ENCODE measurements around the gene TDP2. TPM values are rescaled to one million over a fixed set of nuclear protein-coding genes. Genes with fewer than 3 reads are reported as not detected.
"Not testable (repeated sequence)": the region's sequence is repeated elsewhere in the genome, so short reads cannot be mapped to it uniquely, and the experiment has no call there.

TDP2 gene
- total RNA-seq, 1 donor from 2014 or later = 21.8 TPM

DNA sequence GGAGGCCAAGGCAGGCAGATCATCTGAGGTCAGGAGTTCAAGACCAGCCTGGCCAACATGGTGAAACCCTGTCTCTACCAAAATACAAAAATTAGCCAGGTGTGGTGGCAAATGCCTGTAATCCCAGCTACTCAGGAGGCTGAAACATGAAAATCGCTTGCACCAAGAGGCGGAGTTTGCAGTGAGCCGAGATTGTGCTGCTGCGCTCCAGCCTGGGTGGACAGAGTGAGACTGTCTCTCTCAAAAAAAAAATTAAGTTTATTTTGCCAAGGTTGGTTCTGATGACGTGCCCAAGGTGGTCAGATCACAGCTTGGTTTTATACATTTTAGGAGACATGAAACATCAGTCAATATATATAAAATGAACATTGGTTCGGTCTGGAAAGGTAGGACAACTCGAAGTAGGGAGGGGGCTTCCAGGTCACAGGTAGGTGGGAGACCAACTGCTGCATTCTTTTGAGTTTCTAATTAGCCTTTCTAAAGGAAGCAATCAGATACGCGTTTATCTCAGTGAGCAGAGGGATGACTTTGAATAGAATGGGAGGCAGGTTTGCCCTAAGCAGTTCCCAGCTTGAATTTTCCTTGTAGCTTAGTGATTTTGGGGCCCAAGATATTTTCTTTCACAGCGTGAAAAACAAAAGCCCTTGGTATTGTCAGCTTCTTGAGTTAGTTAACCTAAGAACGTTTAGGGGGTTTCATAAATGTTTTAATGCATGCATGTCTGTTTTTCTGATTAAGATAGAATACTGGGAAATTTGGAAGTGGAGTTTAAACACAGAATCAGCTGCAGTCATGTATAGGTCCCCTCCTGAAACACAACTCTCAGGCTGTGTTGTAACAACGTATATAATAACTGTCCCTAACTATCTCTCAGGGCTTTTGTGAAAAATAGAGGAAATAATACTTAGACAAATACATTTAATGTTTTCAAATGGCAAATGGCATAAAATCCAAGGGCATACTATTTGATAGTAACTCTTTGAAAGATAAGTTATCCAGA is 16.9 kb upstream of the TDP2 start:
- ATAC-seq (no peak), DNase-seq (ENCODE audit: low spot score) (no peak)

DNA sequence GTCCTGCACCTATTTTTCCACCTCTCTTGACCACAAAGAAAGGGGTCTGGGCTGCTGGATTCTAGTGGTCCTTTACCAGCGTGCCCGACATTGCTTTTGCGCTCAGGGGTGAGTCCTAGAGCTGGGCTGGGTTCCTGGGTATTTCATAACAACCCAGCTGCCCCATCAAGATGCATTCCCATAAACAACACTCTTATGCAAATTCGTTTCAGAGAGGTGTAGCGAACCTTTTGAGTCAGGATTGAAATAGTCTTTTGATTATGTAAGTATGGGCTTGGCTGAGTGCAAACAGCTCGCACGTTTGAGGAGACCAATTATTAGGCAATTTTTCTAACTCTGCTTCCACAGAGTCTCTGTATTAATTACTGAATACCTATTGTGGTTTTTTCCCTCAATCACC is 13.9 kb upstream of the TDP2 start:
- ATAC-seq (no peak), DNase-seq (ENCODE audit: low spot score) (no peak)

DNA sequence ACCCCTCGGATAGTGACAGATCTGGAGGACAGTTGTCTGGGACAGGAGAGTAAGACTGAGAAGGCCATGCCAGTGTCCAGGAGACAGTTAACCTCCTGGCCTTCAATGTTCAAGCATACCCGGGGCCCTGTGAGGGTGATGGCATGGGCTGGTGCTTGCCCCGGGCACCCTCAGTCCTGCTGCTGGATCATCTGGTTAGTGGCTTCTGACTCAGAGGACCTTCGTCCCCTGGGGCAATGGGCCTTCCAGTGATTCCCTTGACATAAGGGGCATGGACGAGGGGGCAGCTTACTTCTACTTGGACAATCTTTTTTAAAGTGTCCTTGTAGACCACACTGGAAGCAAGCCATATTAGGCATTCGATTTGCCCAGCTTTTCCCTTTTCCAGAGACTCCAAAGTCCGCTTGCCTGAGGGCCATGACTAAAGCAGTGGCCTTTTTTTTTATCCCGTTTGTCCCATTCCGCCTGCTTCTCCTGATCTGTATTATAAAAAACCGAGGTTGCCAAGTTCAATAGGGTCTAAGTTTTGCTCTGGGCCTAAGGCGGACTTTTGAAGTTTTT is 12.2 kb upstream of the TDP2 start:
- not testable (repeated sequence) for ATAC-seq

DNA sequence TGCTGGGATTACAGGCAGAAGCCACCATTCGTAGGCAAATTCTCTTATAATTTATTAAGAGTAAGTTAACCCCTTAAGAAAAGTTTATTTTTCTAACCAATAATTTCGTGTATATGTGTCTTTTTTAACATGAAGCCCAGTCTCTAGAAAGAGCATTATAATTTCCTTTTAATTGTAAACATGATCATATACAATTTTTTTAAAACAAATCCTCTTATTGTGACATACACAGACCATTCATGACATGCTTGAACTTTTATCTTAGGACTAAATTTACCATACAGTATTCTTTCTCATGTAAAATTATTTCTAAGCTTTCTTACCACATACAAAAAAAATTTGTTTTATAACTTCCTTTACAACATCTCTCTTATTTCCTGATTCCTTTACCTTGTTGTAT is 6.9 kb upstream of the TDP2 start:
- no peak for ATAC-seq
- DNase-seq (ENCODE audit: low spot score) = no peak

More for the DNA sequence above, 12.2 kb upstream of the TDP2 start:
- peak; percentile 75 for DNase-seq (ENCODE audit: low spot score)

DNA sequence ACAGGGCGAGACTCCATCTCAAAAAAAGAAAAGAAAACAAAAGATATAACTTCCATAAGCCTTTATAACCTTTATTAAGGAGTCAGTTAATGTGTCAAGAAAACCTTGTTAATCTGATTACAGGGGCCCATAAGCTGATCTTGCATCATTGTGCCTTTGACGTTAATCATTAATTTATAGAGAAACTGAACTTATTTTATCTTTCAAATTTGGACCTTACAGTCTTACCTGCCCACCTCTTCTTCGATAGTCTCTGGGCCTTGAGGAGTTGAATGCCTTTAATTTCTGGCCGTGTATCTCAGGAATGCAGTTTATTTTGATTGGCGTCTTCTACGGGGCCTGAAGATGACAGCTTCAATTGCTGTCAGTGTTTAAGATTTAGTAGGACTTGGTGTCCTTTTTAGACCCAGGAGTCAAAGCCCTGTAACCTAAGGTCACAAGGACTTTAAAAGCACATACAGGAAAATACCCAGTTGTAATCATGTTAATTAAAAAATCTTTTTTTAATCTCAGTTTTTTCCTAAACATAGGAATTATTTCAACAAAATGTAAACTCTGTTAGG is 6.0 kb upstream of the TDP2 start:
- no peak for DNase-seq (ENCODE audit: low spot score)
- peak; percentile 20 for ATAC-seq

DNA sequence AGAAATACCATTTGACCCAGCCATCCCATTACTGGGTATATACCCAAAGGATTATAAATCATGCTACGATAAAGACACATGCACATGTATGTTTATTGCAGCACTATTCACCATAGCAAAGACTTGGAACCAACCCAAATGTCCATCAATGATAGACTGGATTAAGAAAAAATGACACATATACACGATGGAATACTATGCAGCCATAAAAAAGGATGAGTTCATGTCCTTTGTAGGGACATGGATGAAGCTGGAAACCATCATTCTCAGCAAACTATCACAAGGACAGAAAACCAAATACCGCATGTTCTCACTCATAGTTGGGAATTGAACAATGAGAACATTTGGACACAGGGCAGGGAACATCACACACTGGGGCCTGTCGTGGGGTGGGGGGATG is 4.4 kb upstream of the TDP2 start:
- not testable (repeated sequence) for ATAC-seq

DNA sequence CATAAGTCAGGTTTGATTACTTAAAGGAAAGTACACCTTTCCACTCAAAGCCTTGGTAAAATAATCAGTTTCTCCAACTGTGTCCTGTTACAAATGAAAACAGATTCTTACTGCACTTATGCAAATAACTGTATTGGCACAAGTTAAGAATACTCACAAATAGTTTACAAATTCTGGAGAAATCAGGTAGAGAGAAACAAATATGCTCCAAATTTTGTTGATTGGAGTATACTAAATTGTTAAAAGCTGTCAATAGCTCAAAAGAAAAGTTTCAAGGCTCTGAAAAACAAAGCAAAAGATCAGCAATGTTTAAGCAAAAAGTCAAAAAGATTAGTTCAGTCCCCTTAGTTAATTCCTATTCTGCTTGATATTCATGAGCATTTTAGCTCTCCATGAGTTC is 3.8 kb upstream of the TDP2 start:
- DNase-seq (ENCODE audit: low spot score); ATAC-seq: not testable (repeated sequence)

More for the DNA sequence above, 4.4 kb upstream of the TDP2 start:
- not testable (repeated sequence) for DNase-seq (ENCODE audit: low spot score)

DNA sequence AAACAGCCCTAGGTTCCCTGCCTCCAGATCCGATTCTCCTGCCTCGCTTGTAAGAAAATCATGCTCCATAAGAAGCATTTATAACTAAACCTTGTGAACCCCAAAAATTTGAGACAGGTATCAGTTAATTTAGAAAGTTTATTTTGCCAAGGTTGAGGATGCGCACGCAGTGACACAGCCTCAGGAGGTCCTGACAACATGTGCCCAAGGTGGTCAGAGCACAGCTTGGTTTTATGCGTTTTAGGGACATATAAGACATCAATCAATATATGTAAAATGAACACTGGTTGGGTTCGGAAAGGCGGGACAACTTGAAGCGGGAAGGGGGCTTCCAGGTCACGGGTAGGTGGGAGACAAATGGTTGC is 2.3 kb upstream of the TDP2 start:
- DNase-seq (ENCODE audit: low spot score) (no peak), ATAC-seq (no peak)

- ATAC-seq = peak; percentile 71
- peak; percentile 82 for DNase-seq (ENCODE audit: low spot score)
These were observed 1.6 kb upstream of the TDP2 start for GRCh38 chr6:24668066-24668996.

DNA sequence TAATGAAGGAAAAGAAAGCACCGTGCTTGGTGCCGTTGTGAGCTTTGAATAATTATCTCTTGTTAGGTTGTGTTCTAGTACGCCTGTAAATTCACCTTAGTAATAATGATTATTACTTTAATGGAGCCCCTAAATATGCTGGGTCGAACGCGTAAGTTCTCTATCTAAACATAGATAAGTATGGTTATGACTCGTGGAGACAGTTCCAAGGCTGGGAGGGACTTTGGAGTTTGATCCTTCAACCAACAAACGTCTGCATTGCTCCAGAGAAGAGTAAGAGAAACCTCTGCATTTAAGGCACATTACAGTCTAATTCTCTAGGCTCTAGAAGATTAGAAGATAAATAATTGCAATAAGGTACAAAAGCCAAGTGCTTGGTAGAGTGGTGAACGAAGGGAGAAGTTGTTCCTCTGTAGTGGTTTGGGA is 692 bp upstream of the TDP2 start:
- DNase-seq (ENCODE audit: low spot score) (peak; percentile 63), ATAC-seq (peak; percentile 42)

GRCh38 chr6:24666097-24666640 is 530 bp downstream of the TDP2 start:
- ATAC-seq = peak; percentile 45
- DNase-seq (ENCODE audit: low spot score) = peak; percentile 62

DNA sequence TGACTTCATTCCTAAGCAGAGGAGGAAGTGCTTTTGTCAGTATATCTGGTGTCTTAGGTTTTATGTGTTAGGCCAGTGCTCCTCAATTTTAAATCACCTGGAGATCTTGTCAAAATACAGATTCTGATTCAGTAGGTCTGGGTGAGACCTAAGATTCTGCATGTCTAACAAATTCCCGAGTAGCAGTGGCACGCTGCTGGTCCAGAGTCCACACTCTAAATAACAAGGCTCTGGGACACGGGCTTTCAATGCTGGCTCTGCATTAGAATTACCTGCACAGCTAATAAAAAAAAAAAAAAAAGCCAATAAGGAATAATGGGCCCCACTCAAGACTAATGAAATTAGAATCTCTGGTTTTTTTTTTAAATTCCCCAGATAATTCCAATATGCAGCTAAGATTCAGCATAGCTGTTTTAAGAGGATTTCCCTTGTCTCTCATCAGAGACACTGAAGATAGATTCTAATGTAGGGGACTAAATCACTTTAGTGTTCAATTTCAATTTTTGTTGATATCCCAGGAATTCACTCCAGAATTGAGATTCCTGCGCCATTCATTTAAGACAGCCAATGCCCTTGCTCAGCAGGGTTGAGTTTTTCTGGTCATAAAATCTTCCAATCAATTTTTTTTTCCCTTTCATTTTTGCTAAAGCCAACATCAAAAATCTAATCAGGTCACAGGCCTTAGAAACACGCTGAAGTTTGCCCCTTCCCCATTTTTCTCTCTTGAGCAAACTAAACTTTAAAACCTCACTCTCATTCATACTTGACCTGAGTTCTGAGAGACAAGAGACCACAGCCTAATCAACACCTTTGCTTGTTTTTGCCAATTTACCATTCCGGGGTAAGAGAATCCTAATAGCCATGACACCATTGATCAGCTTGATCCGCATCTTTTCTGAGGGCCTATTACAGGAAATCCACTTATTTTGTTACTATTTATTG is 2.4 kb downstream of the TDP2 start:
- ATAC-seq (no peak), DNase-seq (ENCODE audit: low spot score) (no peak)

GRCh38 chr6:24663189-24663588 is 3.5 kb downstream of the TDP2 start:
- ATAC-seq (no peak), DNase-seq (ENCODE audit: low spot score) (no peak)

- DNase-seq (ENCODE audit: low spot score) (no peak), ATAC-seq (no peak)
These were observed 4.5 kb downstream of the TDP2 start for GRCh38 chr6:24662236-24662635.

DNA sequence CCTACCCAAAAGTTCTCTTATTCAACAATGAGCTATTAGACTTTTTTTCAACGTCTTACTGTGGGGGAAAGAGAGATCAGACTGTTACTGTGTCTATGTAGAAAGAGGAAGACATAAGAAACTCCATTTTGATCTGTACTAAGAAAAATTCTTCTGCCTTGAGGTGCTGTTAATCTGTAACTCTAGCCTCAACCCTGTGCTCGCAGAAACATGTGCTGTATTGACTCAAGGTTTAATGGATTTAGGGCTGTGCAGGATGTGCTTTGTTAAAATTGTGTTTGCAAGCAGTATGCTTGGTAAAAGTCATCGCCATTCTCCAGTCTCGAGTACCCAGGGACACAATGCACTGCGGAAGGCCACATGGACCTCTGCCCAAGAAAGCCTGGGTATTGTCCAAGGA is 4.9 kb downstream of the TDP2 start:
- not testable (repeated sequence) for DNase-seq (ENCODE audit: low spot score); ATAC-seq

- DNase-seq (ENCODE audit: low spot score) (no peak), ATAC-seq (no peak)
These were observed 6.6 kb downstream of the TDP2 start for GRCh38 chr6:24660105-24660504.

GRCh38 chr6:24659561-24659960 is 7.1 kb downstream of the TDP2 start:
- DNase-seq (ENCODE audit: low spot score) (no peak), ATAC-seq (no peak)

GRCh38 chr6:24658573-24659560 is 7.8 kb downstream of the TDP2 start:
- no peak for DNase-seq (ENCODE audit: low spot score)
- peak; percentile 26 for ATAC-seq

All from left lobe of liver (tissue), 2 donors.